ENCODE results near the gene PCGF1. TPM values are rescaled to one million over a fixed set of nuclear protein-coding genes. Genes with fewer than 3 reads are reported as not detected.
A peak's percentile ranks its signal among the peaks of the same experiment; 100 is the strongest.

The PCGF1 gene
- total and polyA plus RNA-seq, 2 of the 13 experiments (the other 11 are each of a cell fraction or from before 2014, with no cell fraction given), result 20.4 to 22.6 TPM

DNA sequence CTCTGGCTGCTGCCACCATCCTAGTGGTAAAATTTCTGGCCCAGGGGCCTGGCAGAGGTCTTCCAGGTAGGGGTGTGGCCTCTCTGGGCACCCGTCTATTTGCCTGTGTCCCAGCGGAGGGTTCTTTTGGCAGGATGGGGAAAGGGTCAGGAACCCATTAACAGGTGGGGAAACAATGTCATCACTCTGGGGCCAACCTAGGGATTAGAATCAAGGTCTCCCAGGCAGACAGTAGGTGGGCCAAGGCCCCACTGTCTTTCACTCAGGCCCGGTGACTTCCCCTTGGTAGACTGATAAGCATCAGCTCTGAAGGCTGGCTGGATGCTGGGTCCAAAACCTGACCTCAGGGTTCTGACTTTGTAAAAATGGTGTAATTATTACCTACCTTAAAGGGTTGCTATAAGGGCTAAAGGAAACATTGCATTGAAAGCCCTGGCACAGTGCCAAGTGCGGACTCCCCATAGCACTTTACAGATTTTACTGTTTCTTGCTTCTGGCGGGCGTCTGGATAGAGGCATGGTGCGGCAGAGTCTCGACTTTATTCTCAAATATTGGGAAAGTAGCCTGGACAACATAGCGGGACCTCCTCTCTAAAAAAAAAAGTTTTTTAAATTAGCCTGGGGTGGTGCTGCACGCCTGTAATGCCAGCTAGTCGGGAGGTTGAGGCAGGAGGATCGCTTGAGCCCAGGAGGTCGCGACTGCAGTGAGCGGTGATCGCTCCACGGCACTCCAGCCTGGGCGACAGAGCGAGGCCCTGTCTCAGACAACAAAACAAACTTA is 10.3 kb downstream of the PCGF1 start (continued):
- no peak for TF ChIP-seq SRY (CRISPR knock-in tag; IDR thresholded peaks at IDR 0.05)
- no peak for TF ChIP-seq GABPA (IDR thresholded peaks at IDR 0.05; ENCODE audit: low read depth, low read length)
- 0 out of 2 replicates have a peak, but pooled peaks have one; percentile 30 for TF ChIP-seq GABPA (CRISPR knock-in tag; IDR thresholded peaks at IDR 0.05; ENCODE audit: low read depth)
- 0 out of 2 replicates have a peak, but pooled peaks have one; percentile 46 for TF ChIP-seq MIXL1 (CRISPR knock-in tag; IDR thresholded peaks at IDR 0.05)
- TF ChIP-seq ZNF468 (CRISPR knock-in tag; IDR thresholded peaks at IDR 0.05), result 0 out of 2 replicates have a peak, but pooled peaks have one; percentile 39
- peak; percentile 87 for TF ChIP-seq CHD4 (IDR thresholded peaks at IDR 0.05; ENCODE audit: borderline replicate concordance, low read length)
- TF ChIP-seq STAG1 (CRISPR knock-in tag; IDR thresholded peaks at IDR 0.05), result no peak
- 0 out of 2 replicates have a peak, but pooled peaks have one; percentile 38 for TF ChIP-seq KLF15 (CRISPR knock-in tag; IDR thresholded peaks at IDR 0.05; ENCODE audit: borderline replicate concordance)
- TF ChIP-seq, protein P1, sequence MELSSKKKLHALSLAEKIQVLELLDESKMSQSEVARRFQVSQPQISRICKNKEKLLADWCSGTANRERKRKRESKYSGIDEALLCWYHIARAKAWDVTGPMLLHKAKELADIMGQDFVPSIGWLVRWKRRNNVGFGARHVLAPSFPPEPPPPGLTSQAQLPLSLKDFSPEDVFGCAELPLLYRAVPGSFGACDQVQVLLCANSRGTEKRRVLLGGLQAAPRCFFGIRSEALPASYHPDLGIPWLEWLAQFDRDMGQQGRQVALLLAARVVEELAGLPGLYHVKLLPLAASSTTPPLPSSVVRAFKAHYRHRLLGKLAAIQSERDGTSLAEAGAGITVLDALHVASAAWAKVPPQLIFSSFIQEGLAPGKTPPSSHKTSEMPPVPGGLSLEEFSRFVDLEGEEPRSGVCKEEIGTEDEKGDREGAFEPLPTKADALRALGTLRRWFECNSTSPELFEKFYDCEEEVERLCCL (CRISPR knock-in tag; IDR thresholded peaks at IDR 0.05; ENCODE audit: borderline replicate concordance), result no peak
- TF ChIP-seq, protein P2, sequence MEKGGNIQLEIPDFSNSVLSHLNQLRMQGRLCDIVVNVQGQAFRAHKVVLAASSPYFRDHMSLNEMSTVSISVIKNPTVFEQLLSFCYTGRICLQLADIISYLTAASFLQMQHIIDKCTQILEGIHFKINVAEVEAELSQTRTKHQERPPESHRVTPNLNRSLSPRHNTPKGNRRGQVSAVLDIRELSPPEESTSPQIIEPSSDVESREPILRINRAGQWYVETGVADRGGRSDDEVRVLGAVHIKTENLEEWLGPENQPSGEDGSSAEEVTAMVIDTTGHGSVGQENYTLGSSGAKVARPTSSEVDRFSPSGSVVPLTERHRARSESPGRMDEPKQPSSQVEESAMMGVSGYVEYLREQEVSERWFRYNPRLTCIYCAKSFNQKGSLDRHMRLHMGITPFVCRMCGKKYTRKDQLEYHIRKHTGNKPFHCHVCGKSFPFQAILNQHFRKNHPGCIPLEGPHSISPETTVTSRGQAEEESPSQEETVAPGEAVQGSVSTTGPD (CRISPR knock-in tag; IDR thresholded peaks at IDR 0.05), result no peak; the same call in 1 of the 2 replicates
- TF ChIP-seq, protein P3, sequence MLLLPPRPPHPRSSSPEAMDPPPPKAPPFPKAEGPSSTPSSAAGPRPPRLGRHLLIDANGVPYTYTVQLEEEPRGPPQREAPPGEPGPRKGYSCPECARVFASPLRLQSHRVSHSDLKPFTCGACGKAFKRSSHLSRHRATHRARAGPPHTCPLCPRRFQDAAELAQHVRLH (CRISPR knock-in tag; IDR thresholded peaks at IDR 0.05; ENCODE audit: borderline replicate concordance, low read depth), result no peak
- 0 out of 2 replicates have a peak, but pooled peaks have one; percentile 67 for TF ChIP-seq MBD4 (IDR thresholded peaks at IDR 0.05; ENCODE audit: borderline replicate concordance, low read length)
- TF ChIP-seq KLF16 (CRISPR knock-in tag; IDR thresholded peaks at IDR 0.05), result 0 out of 4 replicates have a peak, but pooled peaks of 1 of the 2 experiments have one; percentile 3
- no peak for TF ChIP-seq FOXK2 (IDR thresholded peaks at IDR 0.05)
- no peak for TF ChIP-seq ZNF562 (CRISPR knock-in tag; IDR thresholded peaks at IDR 0.05; ENCODE audit: borderline replicate concordance)
- TF ChIP-seq GFI1 (CRISPR knock-in tag; IDR thresholded peaks at IDR 0.05; ENCODE audit: borderline replicate concordance), result no peak
- peak; percentile 70; the same call in 1 of the 2 replicates for TF ChIP-seq CREM (IDR thresholded peaks at IDR 0.05)
- no peak for TF ChIP-seq CREM (CRISPR knock-in tag; IDR thresholded peaks at IDR 0.05)
- peak; percentile 24; the same call in 1 of the 2 replicates for TF ChIP-seq SOX5 (CRISPR knock-in tag; IDR thresholded peaks at IDR 0.05; ENCODE audit: borderline replicate concordance)
- no peak for TF ChIP-seq ZNF20 (CRISPR knock-in tag; IDR thresholded peaks at IDR 0.05)
- TF ChIP-seq CBFB (CRISPR knock-in tag; IDR thresholded peaks at IDR 0.05), result no peak
- TF ChIP-seq, protein P4, sequence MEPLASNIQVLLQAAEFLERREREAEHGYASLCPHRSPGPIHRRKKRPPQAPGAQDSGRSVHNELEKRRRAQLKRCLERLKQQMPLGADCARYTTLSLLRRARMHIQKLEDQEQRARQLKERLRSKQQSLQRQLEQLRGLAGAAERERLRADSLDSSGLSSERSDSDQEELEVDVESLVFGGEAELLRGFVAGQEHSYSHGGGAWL (CRISPR knock-in tag; IDR thresholded peaks at IDR 0.05), result no peak; the same call in 1 of the 2 replicates
- TF ChIP-seq, protein P5, sequence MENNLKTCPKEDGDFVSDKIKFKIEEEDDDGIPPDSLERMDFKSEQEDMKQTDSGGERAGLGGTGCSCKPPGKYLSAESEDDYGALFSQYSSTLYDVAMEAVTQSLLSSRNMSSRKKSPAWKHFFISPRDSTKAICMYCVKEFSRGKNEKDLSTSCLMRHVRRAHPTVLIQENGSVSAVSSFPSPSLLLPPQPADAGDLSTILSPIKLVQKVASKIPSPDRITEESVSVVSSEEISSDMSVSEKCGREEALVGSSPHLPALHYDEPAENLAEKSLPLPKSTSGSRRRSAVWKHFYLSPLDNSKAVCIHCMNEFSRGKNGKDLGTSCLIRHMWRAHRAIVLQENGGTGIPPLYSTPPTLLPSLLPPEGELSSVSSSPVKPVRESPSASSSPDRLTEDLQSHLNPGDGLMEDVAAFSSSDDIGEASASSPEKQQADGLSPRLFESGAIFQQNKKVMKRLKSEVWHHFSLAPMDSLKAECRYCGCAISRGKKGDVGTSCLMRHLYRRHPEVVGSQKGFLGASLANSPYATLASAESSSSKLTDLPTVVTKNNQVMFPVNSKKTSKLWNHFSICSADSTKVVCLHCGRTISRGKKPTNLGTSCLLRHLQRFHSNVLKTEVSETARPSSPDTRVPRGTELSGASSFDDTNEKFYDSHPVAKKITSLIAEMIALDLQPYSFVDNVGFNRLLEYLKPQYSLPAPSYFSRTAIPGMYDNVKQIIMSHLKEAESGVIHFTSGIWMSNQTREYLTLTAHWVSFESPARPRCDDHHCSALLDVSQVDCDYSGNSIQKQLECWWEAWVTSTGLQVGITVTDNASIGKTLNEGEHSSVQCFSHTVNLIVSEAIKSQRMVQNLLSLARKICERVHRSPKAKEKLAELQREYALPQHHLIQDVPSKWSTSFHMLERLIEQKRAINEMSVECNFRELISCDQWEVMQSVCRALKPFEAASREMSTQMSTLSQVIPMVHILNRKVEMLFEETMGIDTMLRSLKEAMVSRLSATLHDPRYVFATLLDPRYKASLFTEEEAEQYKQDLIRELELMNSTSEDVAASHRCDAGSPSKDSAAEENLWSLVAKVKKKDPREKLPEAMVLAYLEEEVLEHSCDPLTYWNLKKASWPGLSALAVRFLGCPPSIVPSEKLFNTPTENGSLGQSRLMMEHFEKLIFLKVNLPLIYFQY (CRISPR knock-in tag; IDR thresholded peaks at IDR 0.05; ENCODE audit: borderline replicate concordance), result peak; percentile 67
